Measurements from ENCODE around the gene TSPAN5.

- TF ChIP-seq CTCF (IDR thresholded peaks at IDR 0.05; ENCODE audit: insufficient read depth, low read depth, low read length), result no peak
- no peak for TF ChIP-seq EZH2 (IDR thresholded peaks at IDR 0.05; ENCODE audit: insufficient read depth, low read length)
These were observed 136.3 kb downstream of the TSPAN5 start for GRCh38 chr4:98522062-98522461.
